ENCODE results near the gene PTPRG. TPM values are rescaled to one million over a fixed set of nuclear protein-coding genes. Genes with fewer than 3 reads are reported as not detected.

Gene PTPRG
- total RNA-seq, 1 donor from 2014 or later: 39.6 TPM

GRCh38 chr3:61964566-61964965, 403.2 kb downstream of the PTPRG start:
- no peak for FAIRE-seq
- no peak overlapping the region for H3K4me2 ChIP-seq (ENCODE audit: low read length)
- no peak overlapping the region for H3K27ac ChIP-seq (ENCODE audit: low read depth, low read length)
- H3K9me3 ChIP-seq (ENCODE audit: insufficient read depth, low read depth, low read length): no peaks in the 10 kb centered on the region
- Mint-ChIP-seq H3K27ac (ENCODE audit: unreplicated experiment) (no peak overlapping the region), H3K9me3 (ENCODE audit: unreplicated experiment) (no peaks in the 10 kb centered on the region), H3K27me3 (ENCODE audit: low read depth, unreplicated experiment) (no peaks in the 10 kb centered on the region), H3K4me1 (ENCODE audit: low read depth, unreplicated experiment) (peaks cover 16% of the 10 kb centered on the region), H3K4me3 (ENCODE audit: unreplicated experiment) (no peak overlapping the region), H3K36me3 (ENCODE audit: low read depth, unreplicated experiment) (no peaks in the 10 kb centered on the region)
- H3K36me3 ChIP-seq (ENCODE audit: insufficient read depth, low read length): no peaks in the 10 kb centered on the region
- no peaks in the 10 kb centered on the region for H3K27me3 ChIP-seq (ENCODE audit: insufficient read depth, low read length)
- TF ChIP-seq EZH2 (IDR thresholded peaks at IDR 0.05; ENCODE audit: insufficient read depth, low read length) (no peak), CTCF (IDR thresholded peaks at IDR 0.05; ENCODE audit: insufficient read depth, low read depth, low read length) (no peak)
- H3K4me1 ChIP-seq (ENCODE audit: insufficient read depth, low read length): no peaks in the 10 kb centered on the region
- H3K4me3 ChIP-seq (ENCODE audit: insufficient read depth, low read depth, low read length): no peak overlapping the region
- no peaks in the 10 kb centered on the region for H3K79me2 ChIP-seq (ENCODE audit: insufficient read depth, low read length)
- DNase-seq (ENCODE audit: low read depth): no peak
- no peak overlapping the region for H2AFZ ChIP-seq (ENCODE audit: low read depth, low read length)
- H3K9ac ChIP-seq (ENCODE audit: low read length): no peak overlapping the region
- H4K20me1 ChIP-seq (ENCODE audit: insufficient read depth, low read length): peaks cover 18% of the 10 kb centered on the region

GRCh38 chr3:61965770-61966131, 404.4 kb downstream of the PTPRG start:
- no peak overlapping the region for H3K4me3 Mint-ChIP-seq (ENCODE audit: unreplicated experiment)
- Histone ChIP-seq H4K20me1 (ENCODE audit: insufficient read depth, low read length) (peaks cover 18% of the 10 kb centered on the region), H3K9ac (ENCODE audit: low read length) (no peak overlapping the region), H3K79me2 (ENCODE audit: insufficient read depth, low read length) (no peaks in the 10 kb centered on the region), H3K4me1 (ENCODE audit: insufficient read depth, low read length) (no peaks in the 10 kb centered on the region), H3K27ac (ENCODE audit: low read depth, low read length) (no peak overlapping the region), H3K4me3 (ENCODE audit: insufficient read depth, low read depth, low read length) (no peak overlapping the region), H3K9me3 (ENCODE audit: insufficient read depth, low read depth, low read length) (no peaks in the 10 kb centered on the region), H2AFZ (ENCODE audit: low read depth, low read length) (no peak overlapping the region), H3K4me2 (ENCODE audit: low read length) (no peak overlapping the region), H3K27me3 (ENCODE audit: insufficient read depth, low read length) (no peaks in the 10 kb centered on the region), H3K36me3 (ENCODE audit: insufficient read depth, low read length) (no peaks in the 10 kb centered on the region)
- no peaks in the 10 kb centered on the region for H3K9me3 Mint-ChIP-seq (ENCODE audit: unreplicated experiment)
- peak; percentile 60 for FAIRE-seq
- no peak for DNase-seq (ENCODE audit: low read depth)
- no peak for TF ChIP-seq EZH2 (IDR thresholded peaks at IDR 0.05; ENCODE audit: insufficient read depth, low read length)
- TF ChIP-seq CTCF (IDR thresholded peaks at IDR 0.05; ENCODE audit: insufficient read depth, low read depth, low read length): no peak
- H3K4me1 Mint-ChIP-seq (ENCODE audit: low read depth, unreplicated experiment): peaks cover 16% of the 10 kb centered on the region
- no peaks in the 10 kb centered on the region for H3K27me3 Mint-ChIP-seq (ENCODE audit: low read depth, unreplicated experiment)
- H3K36me3 Mint-ChIP-seq (ENCODE audit: low read depth, unreplicated experiment): no peaks in the 10 kb centered on the region
- H3K27ac Mint-ChIP-seq (ENCODE audit: unreplicated experiment): no peak overlapping the region

- Histone ChIP-seq H3K36me3 (ENCODE audit: insufficient read depth, low read length) (no peaks in the 10 kb centered on the region), H3K9ac (ENCODE audit: low read length) (no peak overlapping the region), H3K9me3 (ENCODE audit: insufficient read depth, low read depth, low read length) (no peaks in the 10 kb centered on the region), H3K4me2 (ENCODE audit: low read length) (no peak overlapping the region), H3K27ac (ENCODE audit: low read depth, low read length) (no peak overlapping the region), H2AFZ (ENCODE audit: low read depth, low read length) (no peak overlapping the region), H3K4me1 (ENCODE audit: insufficient read depth, low read length) (no peaks in the 10 kb centered on the region), H4K20me1 (ENCODE audit: insufficient read depth, low read length) (peaks cover 18% of the 10 kb centered on the region), H3K79me2 (ENCODE audit: insufficient read depth, low read length) (no peaks in the 10 kb centered on the region), H3K4me3 (ENCODE audit: insufficient read depth, low read depth, low read length) (no peak overlapping the region), H3K27me3 (ENCODE audit: insufficient read depth, low read length) (no peaks in the 10 kb centered on the region)
- peak; percentile 26 for DNase-seq (ENCODE audit: low read depth)
- Mint-ChIP-seq H3K27ac (ENCODE audit: unreplicated experiment) (peak overlapping the region; percentile 28), H3K9me3 (ENCODE audit: unreplicated experiment) (no peaks in the 10 kb centered on the region), H3K36me3 (ENCODE audit: low read depth, unreplicated experiment) (no peaks in the 10 kb centered on the region), H3K27me3 (ENCODE audit: low read depth, unreplicated experiment) (no peaks in the 10 kb centered on the region), H3K4me1 (ENCODE audit: low read depth, unreplicated experiment) (peaks cover 16% of the 10 kb centered on the region), H3K4me3 (ENCODE audit: unreplicated experiment) (no peak overlapping the region)
- no peak for TF ChIP-seq CTCF (IDR thresholded peaks at IDR 0.05; ENCODE audit: insufficient read depth, low read depth, low read length)
- TF ChIP-seq EZH2 (IDR thresholded peaks at IDR 0.05; ENCODE audit: insufficient read depth, low read length): no peak
- peak; percentile 80 for FAIRE-seq
These were observed 404.8 kb downstream of the PTPRG start for GRCh38 chr3:61966200-61966599.
